ENCODE data around the gene FMNL1.

Gene FMNL1

DNA sequence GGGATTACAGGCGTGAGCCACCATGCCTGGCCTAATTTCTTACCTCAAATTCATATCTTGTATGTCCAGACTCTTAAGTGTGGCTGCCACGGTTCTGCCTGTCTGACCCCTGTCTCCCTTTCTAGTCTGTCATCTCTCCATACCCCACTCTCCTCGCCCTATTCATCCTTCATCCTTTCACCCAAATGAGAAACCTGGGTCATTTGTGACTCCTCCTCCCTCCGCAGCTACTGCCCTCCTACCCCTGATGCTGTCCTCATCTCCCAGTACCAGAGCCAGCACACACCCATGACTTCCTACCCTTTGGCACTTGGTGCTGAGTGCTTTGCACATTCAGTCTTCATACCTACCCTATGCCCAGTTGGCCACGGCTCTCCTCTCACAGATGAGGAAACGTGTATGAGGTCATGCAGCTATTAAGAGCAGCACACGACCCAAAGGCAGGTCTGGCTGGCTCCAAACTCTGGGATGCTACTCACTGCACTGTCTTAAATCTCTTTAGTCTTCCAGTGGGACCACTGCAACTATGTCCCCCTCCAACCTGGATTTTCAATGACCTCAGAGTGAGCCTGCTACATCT, 38.6 kb downstream of the FMNL1 start:
- DNase-seq, result no peak

- DNase-seq, result no peak
These were observed 40.2 kb downstream of the FMNL1 start, which contains the start of gene SPATA32 for GRCh38 chr17:45261577-45262515. SPATA32 (minus strand) TSS chr17:45262094; CDS start chr17:45262016, 78 bp downstream.

DNA sequence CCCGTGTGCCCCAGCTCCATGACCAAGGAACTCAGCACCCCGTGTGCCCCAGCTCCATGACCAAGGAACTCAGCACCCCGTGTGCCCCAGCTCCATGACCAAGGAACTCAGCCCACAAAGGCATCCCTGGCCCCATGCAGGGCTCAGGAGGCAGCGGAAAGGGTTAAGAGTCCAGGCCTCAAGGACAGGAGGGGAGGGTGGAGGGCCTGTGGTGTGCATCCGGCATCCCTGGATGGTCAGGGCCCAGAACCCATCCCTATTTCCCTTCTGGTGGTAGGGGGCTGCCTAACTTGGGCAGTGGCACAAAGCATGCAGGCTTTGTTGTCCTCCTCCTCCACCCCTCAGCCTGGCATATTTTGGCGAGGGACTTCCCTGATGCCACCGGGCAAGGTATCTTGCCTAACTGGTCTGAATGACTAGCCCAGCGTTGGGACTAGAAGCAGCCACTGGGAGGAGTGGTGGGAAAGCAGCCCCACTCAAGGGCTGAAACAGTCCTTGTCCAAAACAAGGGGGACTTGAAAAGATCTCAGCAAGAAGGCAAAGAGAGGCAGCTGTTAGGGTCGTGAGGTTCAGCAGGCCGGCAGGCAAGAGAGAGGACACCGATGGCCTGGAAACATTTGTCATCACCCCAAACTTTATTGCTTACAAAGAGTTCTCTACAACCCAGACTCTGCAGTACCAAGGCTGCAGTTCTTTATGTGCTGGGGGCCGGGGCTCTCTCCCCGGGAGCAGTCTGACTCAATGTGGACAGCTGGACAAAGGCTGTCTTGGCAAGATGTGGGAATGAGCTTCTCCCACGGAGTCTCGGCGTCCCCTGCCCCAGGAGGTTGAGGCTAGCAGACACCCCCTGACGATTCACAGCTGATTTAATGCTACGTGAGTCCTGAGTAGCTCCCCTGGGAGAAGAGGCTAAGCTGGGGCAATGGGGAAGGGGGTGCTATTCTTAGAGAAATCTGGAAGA, 41.1 kb downstream of the FMNL1 start:
- DNase-seq, result no peak

DNA sequence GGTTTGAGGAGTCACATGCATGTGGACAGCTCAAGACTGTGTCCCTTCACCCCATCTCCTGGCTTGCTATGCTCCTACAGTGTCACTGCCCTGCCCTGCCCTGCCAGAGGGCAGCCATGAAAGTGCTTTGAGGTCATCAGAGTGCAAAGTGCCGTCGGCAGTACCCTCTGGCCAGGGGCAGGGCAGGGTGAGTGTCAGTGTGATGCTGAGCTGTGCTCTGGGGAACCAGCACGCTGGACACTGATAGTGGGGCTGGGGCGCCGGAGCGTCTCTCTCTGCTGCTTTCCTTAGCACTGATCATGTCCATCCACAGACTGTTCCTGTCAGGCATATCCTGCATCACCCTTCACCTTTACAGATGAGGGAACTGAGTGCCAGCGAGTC, 41.8 kb downstream of the FMNL1 start:
- no peak for DNase-seq

DNA sequence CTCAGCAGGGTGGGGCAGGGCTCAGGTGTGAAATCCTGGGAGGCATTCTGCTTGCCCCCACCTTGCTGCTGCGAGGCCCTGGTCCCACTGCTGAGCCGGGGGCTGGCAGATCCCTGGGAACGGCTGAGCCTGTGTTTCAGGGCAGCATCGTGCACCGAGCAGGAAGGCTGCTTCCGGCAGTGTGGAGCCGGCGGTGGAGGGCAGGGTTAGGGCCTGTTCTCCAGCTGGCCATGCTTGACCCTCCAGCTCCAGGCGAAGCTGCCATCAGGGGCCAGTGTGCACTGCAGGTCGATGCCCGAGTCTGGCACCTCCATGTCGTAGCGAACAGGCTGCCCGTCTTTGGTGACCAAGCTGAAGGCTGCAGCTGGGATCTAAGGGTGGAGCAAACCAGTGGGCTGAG, 42.7 kb downstream of the FMNL1 start:
- DNase-seq, result no peak

- DNase-seq, result no peak
These were observed 43.3 kb downstream of the FMNL1 start for GRCh38 chr17:45264988-45265387.

DNA sequence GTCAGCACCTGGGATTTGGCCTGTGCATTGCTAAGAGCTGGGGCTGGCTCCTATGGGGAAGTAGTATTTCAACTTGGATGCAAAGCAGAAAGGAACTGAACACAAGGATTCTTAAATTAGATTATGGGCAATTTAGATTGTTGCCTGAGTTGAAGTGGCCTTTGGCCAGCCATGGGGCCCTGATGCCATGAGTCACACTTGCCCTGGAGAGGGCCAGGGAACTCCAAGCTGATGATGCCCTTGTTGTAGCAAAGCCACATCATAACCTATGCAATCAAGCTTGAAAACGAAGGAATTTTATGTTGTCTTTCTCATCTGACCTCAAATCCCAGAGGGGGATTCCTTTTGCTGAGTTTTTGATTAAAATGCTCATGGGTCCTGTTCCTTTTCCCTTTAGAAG, 44.1 kb downstream of the FMNL1 start:
- DNase-seq, result no peak

GRCh38 chr17:45266372-45266926, 44.8 kb downstream of the FMNL1 start:
- no peak for DNase-seq

- no peak for DNase-seq
These were observed 45.9 kb downstream of the FMNL1 start for GRCh38 chr17:45267436-45268055.

- DNase-seq, result no peak
These were observed 48.2 kb downstream of the FMNL1 start for GRCh38 chr17:45269912-45270311.

- no peak for DNase-seq
These were observed 49.2 kb downstream of the FMNL1 start for GRCh38 chr17:45270828-45271418.

DNA sequence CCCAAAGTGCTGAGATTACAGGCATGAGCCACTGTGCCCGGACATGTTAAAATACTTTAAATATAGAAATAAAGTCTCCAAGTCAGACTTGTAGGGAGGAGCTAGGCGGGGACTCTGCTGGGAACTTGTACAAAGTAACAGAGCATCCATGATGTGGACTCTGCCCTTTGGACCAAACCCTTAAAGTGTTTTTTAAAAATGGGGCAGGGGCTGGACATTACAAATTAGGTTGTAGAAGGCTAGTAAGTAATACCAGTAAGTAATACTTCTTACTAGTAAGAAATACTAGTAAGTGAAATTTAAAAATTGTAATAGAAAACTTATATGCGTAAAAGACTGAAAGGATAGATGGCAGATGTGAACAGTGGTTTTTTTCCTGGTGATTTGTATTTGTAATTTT, 49.9 kb downstream of the FMNL1 start:
- DNase-seq, result no peak

DNA sequence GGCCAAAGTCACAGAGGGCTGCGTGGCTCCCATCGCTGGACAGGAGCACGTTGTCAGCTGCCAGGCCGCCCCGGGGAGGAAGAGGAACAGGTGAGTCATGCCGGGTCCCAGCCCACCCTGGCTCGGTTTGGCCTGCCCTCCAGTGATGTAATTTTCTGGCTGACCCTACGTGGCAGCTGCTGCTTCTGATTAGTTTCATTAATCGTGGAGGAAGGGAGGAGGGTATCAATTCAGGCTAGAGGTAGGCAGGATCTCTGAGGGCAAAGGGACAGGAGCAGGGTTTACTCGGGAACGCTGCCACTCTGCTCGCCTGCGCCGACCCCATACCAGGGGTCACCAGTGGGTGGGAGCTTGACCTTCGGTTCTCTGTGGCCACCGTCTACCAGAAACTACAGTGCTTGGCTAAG, 51.9 kb downstream of the FMNL1 start:
- DNase-seq, result no peak

- DNase-seq, result no peak
These were observed 52.3 kb downstream of the FMNL1 start for GRCh38 chr17:45274033-45274432.

GRCh38 chr17:45276031-45276430, 54.3 kb downstream of the FMNL1 start:
- no peak for DNase-seq

DNA sequence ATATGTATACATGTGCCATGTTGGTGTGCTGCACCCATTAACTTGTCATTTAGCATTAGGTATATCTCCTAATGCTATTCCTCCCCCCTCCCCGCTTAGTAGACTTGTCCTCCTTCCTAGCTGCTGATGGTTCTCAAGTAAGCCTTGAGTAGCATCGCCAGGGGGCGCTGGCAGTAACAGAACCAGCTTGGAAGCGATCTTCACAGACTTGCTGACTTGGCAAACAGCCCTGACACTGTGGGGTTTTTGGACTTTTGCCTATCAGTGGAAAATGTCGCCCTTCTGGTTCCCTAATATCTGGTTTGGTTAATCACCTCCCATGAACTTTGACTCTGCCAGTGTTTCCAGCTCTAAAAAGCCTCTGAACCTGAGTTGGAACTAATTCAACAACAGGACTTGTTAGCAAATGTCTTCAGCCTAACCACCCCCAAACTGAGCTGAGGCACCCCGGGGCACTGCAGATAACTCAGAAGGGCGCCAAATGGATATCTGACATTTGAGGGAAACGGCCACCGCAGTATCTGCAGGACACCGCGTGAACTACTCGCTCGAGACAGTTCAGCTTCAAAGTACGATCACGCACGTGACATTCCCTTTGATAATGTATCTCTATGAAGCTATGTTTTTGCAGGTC, 55.6 kb downstream of the FMNL1 start:
- peak; percentile 47 for DNase-seq

GRCh38 chr17:45277992-45278391, 56.3 kb downstream of the FMNL1 start:
- DNase-seq, result no peak

GRCh38 chr17:45279898-45280297, 58.2 kb downstream of the FMNL1 start:
- DNase-seq, result no peak

DNA sequence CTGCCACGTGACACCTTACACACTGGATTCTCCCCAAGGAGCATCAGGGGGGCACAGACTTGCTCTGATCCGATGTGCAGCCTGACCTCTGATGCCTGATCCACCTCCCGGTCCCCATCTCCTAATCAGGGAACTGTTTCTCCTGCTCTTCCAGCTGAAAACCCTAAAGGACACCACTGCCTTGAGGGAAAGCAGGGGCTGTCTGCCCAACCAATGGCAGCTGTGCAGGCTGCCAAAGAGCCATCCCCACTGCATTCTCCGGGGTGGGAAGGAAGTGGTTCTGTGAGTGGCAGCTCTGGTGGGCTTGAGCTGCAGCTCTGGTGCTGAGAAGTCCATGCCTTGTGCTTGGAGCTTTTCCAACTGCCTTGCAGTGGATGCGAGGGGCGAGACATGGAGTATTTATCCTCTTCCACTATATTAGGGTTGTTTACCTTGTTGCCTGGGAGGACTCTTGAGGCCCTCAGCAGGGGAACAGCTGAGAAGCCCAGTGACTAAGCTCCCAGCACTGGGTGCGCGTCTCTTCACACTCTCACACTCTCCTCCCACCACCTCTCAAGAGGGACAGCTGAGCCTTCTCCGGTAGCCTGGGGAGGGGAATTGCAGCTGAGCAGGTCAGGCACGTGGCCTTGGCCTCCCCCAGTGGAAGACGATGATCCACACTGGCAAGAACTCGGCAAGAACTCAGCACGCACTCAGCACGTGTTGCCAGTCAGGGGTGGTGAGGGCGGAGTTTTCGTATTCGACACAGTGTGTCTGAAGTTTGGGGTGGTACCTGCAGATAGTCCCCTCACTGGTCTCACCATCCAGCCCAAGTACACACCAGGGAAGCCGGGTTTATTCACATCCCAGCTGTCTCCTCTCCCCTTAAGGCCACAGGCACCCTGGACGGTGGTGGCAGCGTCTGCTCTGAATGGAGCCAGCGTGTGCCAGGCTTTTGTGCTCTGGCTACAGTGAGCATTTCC, 61.3 kb downstream of the FMNL1 start:
- peak; percentile 60 for DNase-seq

DNA sequence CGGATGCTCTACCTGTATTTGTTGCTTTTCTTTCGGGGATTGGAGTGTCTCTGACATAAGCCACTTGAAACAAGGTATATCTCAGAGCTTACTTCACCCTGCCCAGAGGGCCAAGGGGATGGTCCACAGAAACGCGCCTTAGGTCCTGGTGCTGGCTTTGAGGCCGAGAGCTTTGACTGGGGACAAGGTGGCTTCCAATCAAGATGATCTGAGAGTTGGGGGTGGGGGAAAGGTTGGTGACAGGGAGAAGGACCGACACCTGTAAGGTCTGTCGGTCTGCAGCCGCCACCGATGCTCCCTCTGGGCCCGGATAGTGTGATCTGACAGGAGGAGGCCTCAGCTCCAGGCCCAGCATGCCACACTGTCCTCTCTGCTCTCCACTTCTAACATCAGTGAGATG, 62.0 kb downstream of the FMNL1 start:
- DNase-seq, result no peak
